Activated CD8-positive, alpha-beta T cell treated with anti-CD3 and anti-CD28 coated beads for 36 hours (primary cell): ENCODE data around the gene NDUFA13. TPM values are rescaled to one million over a fixed set of nuclear protein-coding genes. Genes with fewer than 3 reads are reported as not detected.

ENCODE experiments used
- ATAC-seq: fragments of 200-7000 bp; cut with Tn5 transposase; one replicate; pipeline ENCODE4 v1.10.0; 2021; ENCODE audit warnings: mild to moderate bottlenecking, moderate library complexity
- CTCF ChIA-PET: fragments of 350-600 bp; sonication (Branson Sonifier 250); formaldehyde crosslinking; loops from one replicate; lab custom pipeline; 2021; ENCODE audit warnings: antibody characterized with exemption; lab: Charles Lee
- POLR2A ChIA-PET: fragments of 350-600 bp; sonication (Branson Sonifier 250); formaldehyde crosslinking; loops from one replicate; lab custom pipeline; 2021; ENCODE audit warnings: antibody characterized with exemption; lab: Charles Lee
- DNase-seq: peaks from one replicate; pipeline ENCODE4 v3.0.0-alpha.2; 2020
- H3K27ac Mint-ChIP-seq: one replicate; pipeline ENCODE4 v1.8.0; 2021; ENCODE audit warnings: mild to moderate bottlenecking, mixed read lengths
- H3K27me3 Mint-ChIP-seq: one replicate; pipeline ENCODE4 v1.8.0; 2021; ENCODE audit warnings: mixed read lengths
- H3K36me3 Mint-ChIP-seq: one replicate; pipeline ENCODE4 v1.8.0; 2021; ENCODE audit warnings: low read depth, mixed read lengths
- H3K4me1 Mint-ChIP-seq: one replicate; pipeline ENCODE4 v1.8.0; 2021; ENCODE audit warnings: low read depth, mixed read lengths
- H3K4me3 Mint-ChIP-seq: one replicate; pipeline ENCODE4 v1.8.0; 2021; ENCODE audit warnings: mild to moderate bottlenecking, moderate library complexity, mixed read lengths
- H3K9me3 Mint-ChIP-seq: one replicate; pipeline ENCODE4 v1.8.0; 2021; ENCODE audit warnings: mixed read lengths
- CTCF ChIP-seq: fragments of 200-600 bp; IDR thresholded peaks from one replicate; pipeline ENCODE4 v1.8.0; 2022; ENCODE audit warnings: antibody characterized with exemption, mild to moderate bottlenecking
- intact Hi-C: fragments of 100-400 bp; cut with micrococcal nuclease; formaldehyde crosslinking; loops from one replicate; pipeline ENCODE4 v1.10.0; 2022
- total RNA-seq, 2 experiments: library from RNA; stranded (reverse); gene quantifications; one replicate each; pipeline ENCODE4 v1.2.3, GENCODE V29; 2021

NDUFA13 gene
- total RNA-seq, 2 experiments from 2014 or later = 298 to 310 TPM

GRCh38 chr19:19505669-19506326 is 10.2 kb upstream of the NDUFA13 start:
- POLR2A ChIA-PET = interaction anchor here (1.1 kb wide), 1 partner anchor 10 kb away, joined by 4 read pairs; the partner anchor contains the start of genes NDUFA13 and TSSK6
- no peak for ATAC-seq

GRCh38 chr19:19506592-19506991 is 9.4 kb upstream of the NDUFA13 start:
- DNase-seq (no peak), ATAC-seq (no peak)
- CTCF ChIA-PET = no interaction called here
- Mint-ChIP-seq H3K4me3 (no peak overlapping the region), H3K4me1 (no peaks in the 10 kb centered on the region), H3K27me3 (no peaks in the 10 kb centered on the region), H3K36me3 (peaks cover 28% of the 10 kb centered on the region), H3K9me3 (no peaks in the 10 kb centered on the region), H3K27ac (no peak overlapping the region)
- POLR2A ChIA-PET = interaction anchor here (1.1 kb wide), 1 partner anchor 9 kb away, joined by 4 read pairs; the partner anchor contains the start of genes NDUFA13 and TSSK6
- intact Hi-C loops = no loop called here
- no peak for TF ChIP-seq CTCF

More at GRCh38 chr19:19505669-19506326, 10.2 kb upstream of the NDUFA13 start:
- intact Hi-C loops = no loop called here
- Mint-ChIP-seq H3K27ac (no peak overlapping the region), H3K9me3 (no peaks in the 10 kb centered on the region), H3K4me1 (no peaks in the 10 kb centered on the region), H3K36me3 (peaks cover 32% of the 10 kb centered on the region), H3K27me3 (no peaks in the 10 kb centered on the region), H3K4me3 (no peak overlapping the region)
- TF ChIP-seq CTCF = no peak
- DNase-seq = no peak
- CTCF ChIA-PET = interaction anchor here (1.3 kb wide), 1 partner anchor 48 kb away, joined by 3 read pairs; no protein-coding TSS in a partner anchor

GRCh38 chr19:19507354-19507753 is 8.7 kb upstream of the NDUFA13 start:
- DNase-seq = no peak
- intact Hi-C loops = no loop called here
- TF ChIP-seq CTCF = no peak
- ChIA-PET CTCF (interaction anchor here (1.9 kb wide), 1 partner anchor 17 kb away, joined by 11 read pairs; no protein-coding TSS in a partner anchor), POLR2A (interaction anchor here (1.1 kb wide), 1 partner anchor 8 kb away, joined by 4 read pairs; the partner anchor contains the start of genes NDUFA13 and TSSK6)
- Mint-ChIP-seq H3K36me3 (peaks cover 22% of the 10 kb centered on the region), H3K27ac (no peak overlapping the region), H3K9me3 (no peaks in the 10 kb centered on the region), H3K27me3 (no peaks in the 10 kb centered on the region), H3K4me3 (no peak overlapping the region), H3K4me1 (peaks cover 3% of the 10 kb centered on the region)
- ATAC-seq = no peak

GRCh38 chr19:19508217-19508616 is 7.8 kb upstream of the NDUFA13 start:
- no peaks in the 10 kb centered on the region for H3K9me3 Mint-ChIP-seq
- ATAC-seq (no peak), DNase-seq (no peak)
- intact Hi-C loops = no loop called here
- no peaks in the 10 kb centered on the region for H3K27me3 Mint-ChIP-seq
- H3K4me1 Mint-ChIP-seq = peaks cover 3% of the 10 kb centered on the region
- ChIA-PET CTCF (interaction anchor here (1.9 kb wide), 1 partner anchor 18 kb away, joined by 11 read pairs; no protein-coding TSS in a partner anchor), POLR2A (interaction anchor here (1.3 kb wide), 1 partner anchor 20 kb away, joined by 3 read pairs; no protein-coding TSS in a partner anchor)
- no peak overlapping the region for H3K4me3 Mint-ChIP-seq
- TF ChIP-seq CTCF = no peak
- H3K36me3 Mint-ChIP-seq = peaks cover 14% of the 10 kb centered on the region
- no peak overlapping the region for H3K27ac Mint-ChIP-seq

- intact Hi-C loops = no loop called here
- Mint-ChIP-seq H3K9me3 (no peaks in the 10 kb centered on the region), H3K4me1 (peaks cover 9% of the 10 kb centered on the region), H3K4me3 (no peak overlapping the region), H3K27me3 (no peaks in the 10 kb centered on the region), H3K36me3 (peaks cover 7% of the 10 kb centered on the region), H3K27ac (no peak overlapping the region)
- ChIA-PET CTCF (interaction anchor here (1.9 kb wide), 1 partner anchor 22 kb away, joined by 5 read pairs; no protein-coding TSS in a partner anchor), POLR2A (interaction anchor here (2.0 kb wide), 1 partner anchor 15 kb away, joined by 4 read pairs; no protein-coding TSS in a partner anchor)
- ATAC-seq = no peak
- no peak for TF ChIP-seq CTCF
- no peak for DNase-seq
Measured at GRCh38 chr19:19510432-19510831, 5.6 kb upstream of the NDUFA13 start.
